Measurements from ENCODE around the gene LYPD5.
A peak's percentile ranks its signal among the peaks of the same experiment; 100 is the strongest.
"Not testable (repeated sequence)": the region's sequence is repeated elsewhere in the genome, so short reads cannot be mapped to it uniquely, and the experiment has no call there.

Gene LYPD5, protein sequence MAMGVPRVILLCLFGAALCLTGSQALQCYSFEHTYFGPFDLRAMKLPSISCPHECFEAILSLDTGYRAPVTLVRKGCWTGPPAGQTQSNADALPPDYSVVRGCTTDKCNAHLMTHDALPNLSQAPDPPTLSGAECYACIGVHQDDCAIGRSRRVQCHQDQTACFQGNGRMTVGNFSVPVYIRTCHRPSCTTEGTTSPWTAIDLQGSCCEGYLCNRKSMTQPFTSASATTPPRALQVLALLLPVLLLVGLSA

GRCh38 chr19:43802216-43802951 is at the start of gene LYPD5:
Gene LYPD5, minus strand, starts transcription at chr19:43802447. Its CDS starts 67 bp downstream, at chr19:43802380.
- Histone ChIP-seq H3K9ac (ENCODE audit: low read depth, low read length) (no peak within 1 kb of the TSS), H3K36me3 (ENCODE audit: insufficient read depth, low read length) (no peaks in the 10 kb centered on the region), H3K9me3 (ENCODE audit: control insufficient read depth, insufficient read depth, low read length) (no peaks in the 10 kb centered on the region), H3K4me1 (ENCODE audit: insufficient read depth, low read length) (no peaks in the 10 kb centered on the region)

DNA sequence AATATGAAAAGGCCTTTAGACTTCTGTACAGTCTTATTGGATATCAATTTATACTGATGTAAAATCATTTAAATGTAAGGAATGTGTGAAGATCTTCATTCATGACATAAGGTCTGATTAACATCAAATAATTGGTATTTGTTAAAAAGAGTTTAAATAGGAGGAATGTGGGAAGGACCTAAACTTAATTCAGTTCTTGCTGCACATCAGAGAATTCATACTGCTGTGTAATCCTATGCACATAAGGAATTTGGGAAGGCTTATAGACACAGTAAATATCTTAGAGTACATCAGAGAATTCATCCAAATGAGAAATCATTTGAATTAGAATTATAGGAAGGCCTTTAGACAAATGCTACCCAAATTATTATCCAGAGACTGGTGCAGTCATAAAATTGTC is 46.6 kb upstream of the LYPD5 start:
- Histone ChIP-seq H3K9ac (ENCODE audit: low read depth, low read length) (no peak overlapping the region), H3K9me3 (ENCODE audit: control insufficient read depth, insufficient read depth, low read length) (peaks cover 46% of the 10 kb centered on the region), H3K4me1 (ENCODE audit: insufficient read depth, low read length) (no peaks in the 10 kb centered on the region), H3K36me3 (ENCODE audit: insufficient read depth, low read length) (peaks cover 12% of the 10 kb centered on the region; the same call in 1 of the 2 replicates)

DNA sequence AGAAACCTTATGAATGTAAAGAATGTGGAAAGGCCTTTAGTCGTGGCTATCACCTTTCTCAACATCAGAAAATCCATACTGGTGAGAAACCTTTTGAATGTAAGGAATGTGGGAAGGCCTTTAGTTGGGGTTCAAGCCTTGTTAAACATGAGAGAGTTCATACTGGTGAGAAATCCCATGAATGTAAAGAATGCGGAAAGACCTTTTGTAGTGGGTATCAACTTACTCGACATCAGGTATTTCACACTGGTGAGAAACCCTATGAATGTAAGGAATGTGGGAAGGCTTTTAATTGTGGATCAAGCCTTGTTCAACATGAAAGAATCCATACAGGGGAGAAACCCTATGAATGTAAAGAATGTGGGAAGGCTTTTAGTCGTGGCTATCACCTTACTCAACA is 45.6 kb upstream of the LYPD5 start:
- peaks cover 46% of the 10 kb centered on the region for H3K9me3 ChIP-seq (ENCODE audit: control insufficient read depth, insufficient read depth, low read length)
- H3K4me1 ChIP-seq (ENCODE audit: insufficient read depth, low read length), result no peaks in the 10 kb centered on the region
- peaks cover 12% of the 10 kb centered on the region; the same call in 1 of the 2 replicates for H3K36me3 ChIP-seq (ENCODE audit: insufficient read depth, low read length)
- H3K9ac ChIP-seq (ENCODE audit: low read depth, low read length), result no peak overlapping the region

DNA sequence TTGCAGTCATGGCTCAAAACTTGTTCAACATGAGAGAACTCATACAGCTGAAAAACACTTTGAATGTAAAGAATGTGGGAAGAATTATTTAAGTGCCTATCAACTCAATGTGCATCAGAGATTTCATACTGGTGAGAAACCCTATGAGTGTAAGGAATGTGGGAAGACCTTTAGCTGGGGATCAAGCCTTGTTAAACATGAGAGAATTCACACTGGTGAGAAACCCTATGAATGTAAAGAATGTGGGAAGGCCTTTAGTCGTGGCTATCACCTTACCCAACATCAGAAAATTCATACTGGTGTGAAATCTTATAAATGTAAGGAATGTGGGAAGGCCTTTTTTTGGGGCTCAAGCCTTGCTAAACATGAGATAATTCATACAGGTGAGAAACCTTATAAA is 45.0 kb upstream of the LYPD5 start:
- Histone ChIP-seq H3K36me3 (ENCODE audit: insufficient read depth, low read length) (peaks cover 12% of the 10 kb centered on the region; the same call in 1 of the 2 replicates), H3K4me1 (ENCODE audit: insufficient read depth, low read length) (no peaks in the 10 kb centered on the region), H3K9me3 (ENCODE audit: control insufficient read depth, insufficient read depth, low read length) (peaks cover 44% of the 10 kb centered on the region), H3K9ac (ENCODE audit: low read depth, low read length) (no peak overlapping the region)

DNA sequence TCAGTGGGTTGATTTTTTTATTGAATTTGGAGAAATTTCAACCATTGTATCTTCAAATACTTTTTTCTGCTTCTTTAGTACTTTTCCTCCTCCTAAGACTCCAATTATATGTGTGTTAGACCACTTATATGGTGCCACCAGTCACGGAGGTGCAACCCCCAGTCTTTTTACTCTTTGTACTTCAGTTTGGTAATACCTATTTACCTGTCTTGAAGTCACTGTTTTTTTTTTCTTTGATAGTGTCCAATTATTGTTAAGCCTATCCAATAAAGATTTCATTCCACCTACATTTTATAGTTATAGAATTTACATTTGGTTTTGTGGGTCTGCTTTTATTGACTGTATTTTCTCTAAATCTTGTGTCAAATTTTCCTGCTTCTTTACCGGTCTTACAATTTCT is 39.8 kb upstream of the LYPD5 start:
- peaks cover 10% of the 10 kb centered on the region; the same call in 1 of the 2 replicates for H3K36me3 ChIP-seq (ENCODE audit: insufficient read depth, low read length)
- H3K4me1 ChIP-seq (ENCODE audit: insufficient read depth, low read length), result no peaks in the 10 kb centered on the region
- H3K9ac ChIP-seq (ENCODE audit: low read depth, low read length), result no peak overlapping the region
- peaks cover 44% of the 10 kb centered on the region for H3K9me3 ChIP-seq (ENCODE audit: control insufficient read depth, insufficient read depth, low read length)

GRCh38 chr19:43839139-43839538 is 36.9 kb upstream of the LYPD5 start:
- H3K9me3 ChIP-seq (ENCODE audit: control insufficient read depth, insufficient read depth, low read length), result peaks cover 41% of the 10 kb centered on the region; the same call in 1 of the 2 replicates
- H3K4me1 ChIP-seq (ENCODE audit: insufficient read depth, low read length), result no peaks in the 10 kb centered on the region
- peaks cover 3% of the 10 kb centered on the region; the same call in 1 of the 2 replicates for H3K36me3 ChIP-seq (ENCODE audit: insufficient read depth, low read length)
- H3K9ac ChIP-seq (ENCODE audit: low read depth, low read length), result no peak overlapping the region

- Histone ChIP-seq H3K9me3 (ENCODE audit: control insufficient read depth, insufficient read depth, low read length) (no peaks in the 10 kb centered on the region), H3K9ac (ENCODE audit: low read depth, low read length) (peak within 1 kb of the TSS; percentile 59), H3K4me1 (ENCODE audit: insufficient read depth, low read length) (no peaks in the 10 kb centered on the region), H3K36me3 (ENCODE audit: insufficient read depth, low read length) (peaks cover 3% of the 10 kb centered on the region; the same call in 1 of the 2 replicates)
These were observed 24.8 kb upstream of the LYPD5 start, which contains the start of gene ZNF283 for GRCh38 chr19:43826787-43827754. Gene ZNF283, plus strand, starts transcription at chr19:43827321. Its CDS starts 6,184 bp downstream, at chr19:43833505.

GRCh38 chr19:43824572-43824971 is 22.3 kb upstream of the LYPD5 start:
- not testable (repeated sequence) for H3K9me3 ChIP-seq (ENCODE audit: control insufficient read depth, insufficient read depth, low read length); H3K9ac ChIP-seq (ENCODE audit: low read depth, low read length); H3K4me1 ChIP-seq (ENCODE audit: insufficient read depth, low read length); H3K36me3 ChIP-seq (ENCODE audit: insufficient read depth, low read length)

DNA sequence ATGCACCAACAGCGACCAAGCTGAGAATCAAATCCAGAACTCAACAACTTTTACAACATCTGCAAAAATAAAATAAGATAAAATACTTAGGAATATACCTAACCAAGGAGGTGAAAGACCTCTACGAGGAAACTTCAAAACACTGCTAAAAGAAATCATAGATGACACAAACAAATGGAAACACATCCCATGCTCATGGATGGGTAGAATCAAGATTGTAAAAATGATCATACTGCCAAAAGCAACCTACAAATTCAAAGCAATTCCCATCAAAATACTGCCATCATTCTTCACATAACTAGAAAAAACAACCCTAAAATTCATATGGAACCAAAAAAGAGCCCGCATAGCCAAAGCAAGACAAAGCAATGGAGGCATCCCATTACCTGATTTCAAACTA is 21.6 kb upstream of the LYPD5 start:
- not testable (repeated sequence) for H3K9me3 ChIP-seq (ENCODE audit: control insufficient read depth, insufficient read depth, low read length); H3K9ac ChIP-seq (ENCODE audit: low read depth, low read length); H3K36me3 ChIP-seq (ENCODE audit: insufficient read depth, low read length); H3K4me1 ChIP-seq (ENCODE audit: insufficient read depth, low read length)

DNA sequence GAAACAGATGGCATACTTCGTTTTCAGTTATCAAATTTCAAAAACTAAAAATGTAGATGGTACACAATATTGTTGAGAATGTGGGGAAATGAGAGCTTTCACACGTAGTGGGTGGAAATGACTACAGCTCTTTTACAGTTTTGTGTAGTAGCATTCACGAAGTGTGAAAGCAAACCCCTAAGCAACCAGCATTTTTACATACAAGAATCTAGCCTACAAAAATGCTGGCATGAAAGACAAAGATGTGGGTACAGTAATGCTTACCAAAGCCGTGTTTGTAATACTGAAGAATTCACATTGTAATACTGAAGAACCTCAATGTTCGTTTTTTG is 18.6 kb upstream of the LYPD5 start:
- no peaks in the 10 kb centered on the region for H3K36me3 ChIP-seq (ENCODE audit: insufficient read depth, low read length)
- H3K9me3 ChIP-seq (ENCODE audit: control insufficient read depth, insufficient read depth, low read length), result no peaks in the 10 kb centered on the region
- H3K9ac ChIP-seq (ENCODE audit: low read depth, low read length), result peak overlapping the region; percentile 41; the same call in 1 of the 2 replicates
- no peaks in the 10 kb centered on the region for H3K4me1 ChIP-seq (ENCODE audit: insufficient read depth, low read length)

GRCh38 chr19:43820098-43820883 is 18.0 kb upstream of the LYPD5 start:
- Histone ChIP-seq H3K36me3 (ENCODE audit: insufficient read depth, low read length) (no peaks in the 10 kb centered on the region), H3K9ac (ENCODE audit: low read depth, low read length) (peak overlapping the region; percentile 41; the same call in 1 of the 2 replicates), H3K4me1 (ENCODE audit: insufficient read depth, low read length) (no peaks in the 10 kb centered on the region), H3K9me3 (ENCODE audit: control insufficient read depth, insufficient read depth, low read length) (no peaks in the 10 kb centered on the region)

DNA sequence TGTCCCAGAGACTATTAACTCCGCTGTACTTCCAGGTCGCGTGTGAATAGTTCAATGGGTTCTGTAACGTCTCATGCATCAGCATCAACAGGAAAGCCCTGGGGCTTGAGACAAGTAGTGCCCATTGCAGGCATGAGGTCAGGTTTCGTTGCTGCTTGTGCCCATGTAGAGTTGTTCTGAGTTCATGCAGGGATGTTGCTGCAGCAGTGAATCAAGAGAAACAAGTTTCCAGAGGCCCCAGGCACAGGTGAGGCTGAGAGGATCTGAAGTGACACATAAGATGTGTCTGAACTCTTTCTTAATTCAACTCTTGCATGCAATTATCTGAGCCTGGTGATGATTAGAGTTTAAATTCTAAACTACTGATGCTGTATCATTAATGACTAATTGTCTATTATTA is 16.3 kb upstream of the LYPD5 start:
- Histone ChIP-seq H3K36me3 (ENCODE audit: insufficient read depth, low read length) (no peaks in the 10 kb centered on the region), H3K9ac (ENCODE audit: low read depth, low read length) (no peak overlapping the region), H3K4me1 (ENCODE audit: insufficient read depth, low read length) (no peaks in the 10 kb centered on the region), H3K9me3 (ENCODE audit: control insufficient read depth, insufficient read depth, low read length) (no peaks in the 10 kb centered on the region)

GRCh38 chr19:43817454-43817853 is 15.2 kb upstream of the LYPD5 start:
- not testable (repeated sequence) for H3K9me3 ChIP-seq (ENCODE audit: control insufficient read depth, insufficient read depth, low read length); H3K4me1 ChIP-seq (ENCODE audit: insufficient read depth, low read length); H3K9ac ChIP-seq (ENCODE audit: low read depth, low read length); H3K36me3 ChIP-seq (ENCODE audit: insufficient read depth, low read length)

All from ES-I3 (cell line).